Activated T-cell treated with anti-CD3 and anti-CD28 coated beads, Interleukin-2, amount 50 U/mL, for 48 hours (primary cell): Measurements from ENCODE around the gene SLAMF8.
A peak's percentile ranks its signal among the peaks of the same experiment; 100 is the strongest.

Source experiments
- DNase-seq, 2 experiments: peaks; one replicate each; pipeline ENCODE4 v3.0.0-alpha.2; 2020

SLAMF8 gene

DNA sequence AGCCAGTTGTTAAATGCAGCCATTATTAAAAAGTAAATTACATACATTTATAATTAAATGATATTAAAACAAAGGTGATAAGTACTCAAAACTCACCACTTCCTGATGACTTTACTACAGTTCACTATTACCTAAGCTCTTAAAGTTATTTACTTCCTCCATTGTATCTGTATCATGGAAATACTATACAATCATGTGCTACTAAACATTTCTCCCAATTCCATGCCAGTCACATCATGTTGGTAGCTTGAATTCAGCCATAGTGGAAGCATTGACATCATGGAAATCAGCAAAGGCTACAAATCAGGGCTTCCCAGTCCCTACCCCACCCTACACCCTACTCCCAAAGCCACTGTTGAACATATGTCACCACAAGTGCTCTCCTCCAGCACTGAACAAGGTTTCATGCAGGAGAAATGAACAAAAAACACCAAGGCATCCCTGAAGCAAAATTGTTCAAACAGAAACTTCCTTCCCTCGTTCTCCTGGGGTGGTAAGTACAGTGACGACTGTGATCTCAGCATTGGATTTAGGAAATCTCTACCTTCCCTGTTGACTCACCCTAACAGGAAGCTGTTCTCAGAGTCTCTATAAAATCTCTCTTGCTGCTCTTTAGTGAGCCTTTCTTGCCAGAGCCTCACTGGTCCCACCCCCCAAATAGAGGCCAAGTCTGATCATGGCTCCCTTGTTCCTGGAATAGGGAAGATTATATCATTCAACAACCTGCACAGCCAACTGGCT is 23.1 kb downstream of the SLAMF8 start:
- DNase-seq: no peak

DNA sequence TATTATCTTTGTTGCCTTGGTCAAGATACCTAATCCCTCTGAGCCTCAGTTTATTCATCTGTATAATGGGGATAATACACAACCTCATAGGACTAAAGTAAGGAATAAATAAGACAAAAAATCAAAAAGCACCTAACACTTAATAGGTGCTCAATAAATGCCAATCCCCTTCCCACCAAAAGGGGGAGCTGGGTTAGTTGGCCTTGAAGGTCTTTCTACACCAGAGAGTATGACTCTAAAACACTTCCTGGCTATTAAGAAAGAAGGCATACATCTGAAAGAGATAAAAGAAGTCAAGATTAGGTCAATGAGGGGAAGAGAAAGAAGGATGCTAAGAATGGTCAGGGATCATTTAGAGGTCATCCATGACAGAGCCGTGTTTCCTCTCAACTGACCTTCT is 24.7 kb downstream of the SLAMF8 start:
- DNase-seq: no peak

- DNase-seq: no peak
These were observed 26.9 kb downstream of the SLAMF8 start for GRCh38 chr1:159853417-159854115.

GRCh38 chr1:159854116-159854692 is 27.5 kb downstream of the SLAMF8 start:
- peak; percentile 43 to 53 for DNase-seq

DNA sequence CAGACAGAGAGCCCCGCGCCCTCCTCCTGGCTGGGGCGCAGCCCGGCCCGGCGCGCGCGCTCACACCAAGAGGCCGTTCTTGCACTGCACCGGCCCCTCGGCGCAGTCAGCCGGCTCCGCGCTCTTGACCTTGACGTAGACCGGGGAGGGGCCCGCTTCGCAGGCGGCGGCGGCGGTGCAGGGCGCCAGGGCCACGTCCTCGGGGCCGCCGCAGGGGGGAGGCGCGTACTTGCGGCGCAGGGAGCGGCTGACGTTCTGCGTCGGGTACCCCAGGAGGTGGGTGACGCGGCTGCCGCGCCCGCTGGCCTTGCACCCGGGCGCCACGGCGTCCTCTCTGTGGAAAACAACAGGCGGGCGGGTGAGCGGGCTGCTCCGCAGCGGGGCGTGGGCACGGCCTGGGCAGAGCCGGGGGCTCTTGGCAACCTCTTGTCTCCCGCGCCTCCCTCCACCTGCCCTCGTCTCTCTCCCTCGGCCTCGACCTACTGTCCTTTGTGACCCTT is 28.1 kb downstream of the SLAMF8 start:
- DNase-seq: peak; percentile 81 to 88

GRCh38 chr1:159855709-159856108 is 29.0 kb downstream of the SLAMF8 start:
- DNase-seq: no peak

GRCh38 chr1:159856576-159856975 is 29.9 kb downstream of the SLAMF8 start:
- no peak for DNase-seq

- no peak for DNase-seq
These were observed 31.2 kb downstream of the SLAMF8 start for GRCh38 chr1:159857889-159858288.

GRCh38 chr1:159859767-159860322 is 33.2 kb downstream of the SLAMF8 start:
- DNase-seq: no peak

DNA sequence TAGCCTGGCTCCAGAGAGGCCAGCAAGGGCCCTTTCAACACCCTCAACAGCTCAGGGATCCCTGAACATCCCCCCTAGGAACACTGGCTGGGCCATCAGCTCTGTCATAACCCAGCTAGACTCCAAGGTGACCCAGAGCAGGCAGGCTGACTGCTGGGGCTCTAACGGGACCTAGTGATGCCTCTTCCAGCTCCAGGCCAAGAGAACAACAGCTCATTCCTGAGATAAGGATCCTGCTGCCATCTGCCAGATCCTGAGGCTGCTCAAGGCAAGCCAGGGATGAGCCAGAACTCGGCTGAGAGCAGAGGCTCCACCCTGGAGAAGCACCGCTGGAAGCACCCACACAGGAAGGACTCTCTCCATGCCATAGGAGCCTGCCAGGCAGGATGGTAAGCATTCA is 33.8 kb downstream of the SLAMF8 start:
- no peak for DNase-seq

- DNase-seq: no peak
These were observed 34.5 kb downstream of the SLAMF8 start for GRCh38 chr1:159861218-159861617.

GRCh38 chr1:159862031-159862430 is 35.4 kb downstream of the SLAMF8 start:
- DNase-seq: no peak

- no peak for DNase-seq
These were observed 35.9 kb downstream of the SLAMF8 start, which contains the start of gene VSIG8 for GRCh38 chr1:159862557-159862956. TSS of gene VSIG8 (minus strand) at chr1:159862657. CDS start at chr1:159862521, 136 bp downstream.

- DNase-seq: no peak
These were observed 37.6 kb downstream of the SLAMF8 start for GRCh38 chr1:159864262-159864661.

- DNase-seq: no peak
These were observed 39.4 kb downstream of the SLAMF8 start for GRCh38 chr1:159866066-159866465.

DNA sequence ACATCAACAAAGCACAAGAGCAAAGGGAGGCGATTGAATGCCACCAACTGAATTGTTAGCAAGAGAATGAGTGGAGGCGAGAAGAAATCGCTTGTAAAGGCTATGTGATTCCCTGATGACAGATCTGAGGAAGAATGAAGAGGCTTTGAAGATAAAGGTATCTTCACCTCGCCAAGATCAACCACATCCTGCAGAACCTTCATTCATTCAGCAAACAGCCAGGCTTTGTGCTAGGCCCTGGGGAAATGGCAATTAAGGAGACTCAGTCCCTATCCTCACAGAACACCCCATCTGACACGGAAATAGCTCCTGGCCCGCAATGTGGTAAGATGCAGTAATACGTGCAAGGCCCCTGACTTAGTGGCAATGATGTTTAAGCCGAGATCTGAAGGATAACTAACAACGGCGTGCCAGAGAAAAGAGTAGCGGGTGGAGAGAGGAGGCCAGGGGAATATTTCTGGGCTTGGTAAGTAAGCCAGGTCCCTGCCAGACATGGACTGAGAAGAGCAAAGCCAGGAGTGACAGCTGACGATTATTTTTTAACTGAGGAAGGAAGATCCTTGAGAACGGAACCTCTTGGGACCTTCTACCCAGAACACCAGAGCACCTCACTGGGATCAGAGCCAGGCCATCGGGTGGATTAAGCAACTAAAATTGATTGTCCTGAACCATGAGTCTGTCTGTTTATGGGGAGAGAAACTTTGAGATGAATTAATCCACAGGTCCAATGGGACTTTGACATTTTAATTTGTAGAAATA is 40.4 kb downstream of the SLAMF8 start:
- DNase-seq: no peak

- DNase-seq: no peak
These were observed 41.0 kb downstream of the SLAMF8 start for GRCh38 chr1:159867664-159868026.

GRCh38 chr1:159868766-159869165 is 42.1 kb downstream of the SLAMF8 start:
- DNase-seq: no peak

DNA sequence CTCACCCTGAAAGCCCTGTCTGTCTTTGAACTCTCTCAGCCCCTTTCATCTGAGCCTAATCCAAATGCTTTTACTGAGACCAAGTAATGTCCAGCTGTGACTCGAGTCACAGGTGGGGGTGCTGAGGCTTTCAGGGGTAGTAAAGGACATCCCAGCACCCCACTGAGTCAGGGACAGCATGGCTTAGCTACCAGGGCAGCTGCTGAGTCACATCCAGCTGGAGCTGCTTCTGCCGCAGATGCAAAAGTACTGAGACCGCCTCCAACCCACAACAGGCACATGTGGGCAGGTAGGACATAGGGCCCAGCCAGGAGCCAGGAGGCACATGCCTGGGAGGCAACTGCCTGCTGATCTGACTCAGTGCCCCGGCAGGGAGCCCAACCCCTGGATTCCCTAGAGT is 42.5 kb downstream of the SLAMF8 start:
- DNase-seq: peak; percentile 35 to 50

GRCh38 chr1:159869607-159870006 is 42.9 kb downstream of the SLAMF8 start:
- no peak for DNase-seq

DNA sequence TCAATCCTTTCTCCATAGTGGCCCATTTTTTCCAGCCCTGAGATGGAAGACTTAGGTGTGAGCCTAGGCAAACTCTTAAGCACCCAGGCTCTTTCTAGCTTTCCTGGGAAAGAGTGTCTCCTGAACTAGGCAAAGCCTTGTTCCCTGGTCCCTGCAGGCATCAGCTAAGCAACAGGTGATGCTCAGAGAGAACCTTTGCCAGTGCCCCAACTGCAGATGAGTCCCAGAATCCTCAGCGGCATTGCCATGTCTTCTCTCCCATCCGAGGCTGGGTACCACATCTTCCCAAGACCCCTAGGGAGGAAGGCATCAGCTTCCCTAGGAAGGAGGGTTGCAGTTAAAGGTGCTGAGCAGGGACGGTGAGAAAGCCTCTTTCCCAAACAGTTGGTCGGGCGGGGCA is 44.0 kb downstream of the SLAMF8 start:
- no peak for DNase-seq

GRCh38 chr1:159872891-159873290 is 46.2 kb downstream of the SLAMF8 start:
- no peak for DNase-seq
